ENCODE results near the gene PTPRCAP.

- no peak for TF ChIP-seq CTCF (IDR thresholded peaks at IDR 0.05; ENCODE audit: low read length)
- no peak for TF ChIP-seq EZH2phosphoT487 (IDR thresholded peaks at IDR 0.05; ENCODE audit: low read length)
- no peak for TF ChIP-seq EZH2 (optimal IDR thresholded peaks at IDR 0.05; ENCODE audit: low read depth, low read length)
Measured at GRCh38 chr11:67404515-67405195, 32.8 kb downstream of the PTPRCAP start.

Data from MM.1S (cell line).